Adrenal gland (tissue), 5 donors: ENCODE measurements around the gene RPL22.

ENCODE experiments used
- CTCF ChIP-seq, 6 experiments: fragments of 450-650 bp in 4 of 6; fragments of 200-600 bp in 2 of 6; sonication (generic) in 1 of 6; IDR thresholded peaks; 1 replicate in 5 of 6; 2 replicates in 1 of 6; pipeline versions ENCODE4 v1.5.1 to v1.8.0; 2016 to 2021; ENCODE audit warnings: antibody characterized with exemption in 6 of 6, mild to moderate bottlenecking in 2 of 6, moderate library complexity in 1 of 6
- POLR2A ChIP-seq, 2 donors: fragments of 450-650 bp; IDR thresholded peaks; one replicate each; pipeline ENCODE4 v1.6.1; 2017; ENCODE audit warnings: antibody characterized with exemption in 2 of 2, mild to moderate bottlenecking in 2 of 2, moderate library complexity in 1 of 2
- donor health status: DM: no; HTN: no; CAD: no.

- TF ChIP-seq POLR2A (IDR thresholded peaks at IDR 0.05): no peak
- TF ChIP-seq CTCF (IDR thresholded peaks at IDR 0.05): no peak
These were observed 48.3 kb upstream of the RPL22 start for GRCh38 chr1:6247651-6248050.
